Measurements from ENCODE around the gene ZNF813. TPM values are rescaled to one million over a fixed set of nuclear protein-coding genes. Genes with fewer than 3 reads are reported as not detected.

ZNF813 gene
- total and polyA plus RNA-seq, 9 of the 15 experiments (the other 6 are each of a cell fraction or from before 2014, with no cell fraction given) = 1.3 to 8.0 (median 5.3) TPM

DNA sequence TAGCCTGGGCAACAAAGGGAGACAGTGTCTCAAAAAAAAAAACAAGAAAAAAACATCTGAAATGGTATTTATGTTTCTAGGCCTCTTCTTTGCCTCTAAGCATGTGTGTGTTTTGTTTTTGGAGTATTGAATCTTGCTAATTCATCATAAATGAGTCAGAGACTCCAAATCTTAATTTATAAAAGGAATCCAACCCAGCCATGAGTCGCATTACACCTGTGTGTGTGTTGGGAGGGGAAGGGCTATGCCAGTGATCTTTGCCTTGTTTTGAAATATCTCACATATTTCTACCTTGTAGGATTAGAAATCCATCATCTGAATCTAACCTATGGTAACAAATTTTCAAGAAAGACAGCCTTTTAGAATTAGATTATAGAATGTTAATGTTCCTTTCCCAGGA lies 74.4 kb downstream of the ZNF813 start (continued):
- TF ChIP-seq FOXP1 (CRISPR knock-in tag; IDR thresholded peaks at IDR 0.05) (no peak), NFE2L1 (tag; IDR thresholded peaks at IDR 0.05; ENCODE audit: borderline replicate concordance, low read depth) (no peak), TAF15 (IDR thresholded peaks at IDR 0.05; ENCODE audit: low read depth, low read length) (no peak), CREM (IDR thresholded peaks at IDR 0.05; ENCODE audit: low read depth) (no peak), HIVEP1 (CRISPR knock-in tag; IDR thresholded peaks at IDR 0.05) (no peak), IRF2 (CRISPR knock-in tag; IDR thresholded peaks at IDR 0.05) (no peak), CREBBP (IDR thresholded peaks at IDR 0.05; ENCODE audit: low read depth, low read length) (no peak), ZNF699 (CRISPR knock-in tag; IDR thresholded peaks at IDR 0.05; ENCODE audit: insufficient replicate concordance) (no peak), ZNF431 (CRISPR knock-in tag; IDR thresholded peaks at IDR 0.05) (no peak), MTF1 (CRISPR knock-in tag; IDR thresholded peaks at IDR 0.05; ENCODE audit: borderline replicate concordance) (no peak), PTBP1 (IDR thresholded peaks at IDR 0.05; ENCODE audit: low read depth, low read length) (no peak)

DNA sequence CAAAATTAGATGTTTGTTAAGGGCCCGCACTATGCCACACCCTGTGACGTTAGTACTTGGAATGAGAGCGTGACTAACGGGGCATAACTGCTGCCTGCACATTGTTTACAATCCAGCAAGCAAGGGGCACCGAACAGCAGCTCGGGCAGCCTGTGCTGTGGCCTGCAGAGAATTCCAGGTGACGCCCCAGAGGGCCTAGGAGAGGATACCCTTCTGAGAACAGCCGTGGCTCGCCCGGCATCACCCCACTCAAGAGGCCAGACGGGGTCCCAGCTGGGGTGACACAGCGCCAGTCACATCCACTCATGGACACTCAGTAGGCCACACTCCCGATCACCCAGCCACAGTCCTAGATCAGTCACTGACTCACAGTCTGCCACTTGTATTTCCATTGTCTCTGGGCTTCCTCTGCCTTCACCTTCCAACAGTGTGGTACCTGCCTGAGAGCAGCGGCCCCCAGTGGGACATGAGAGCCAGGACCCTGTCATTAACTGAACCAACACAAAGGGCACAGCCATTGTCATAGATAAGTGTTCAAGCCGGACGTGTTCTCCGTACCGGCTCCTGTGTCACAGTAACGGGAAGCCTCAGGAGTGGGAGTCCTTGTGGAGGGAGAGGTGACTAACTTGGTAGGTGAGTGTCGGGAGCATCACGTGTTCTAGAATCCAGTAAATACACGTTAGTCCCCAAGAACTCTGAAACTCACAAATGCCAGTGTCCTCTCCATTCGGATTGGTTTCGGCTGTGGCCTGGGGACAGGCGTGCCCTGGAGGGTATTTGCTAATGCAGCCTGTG lies 77.9 kb downstream of the ZNF813 start:
- ChIA-PET POLR2A (no interaction called here), CTCF (ENCODE audit: low intra/inter-chr PET ratio) (no interaction called here)
- H3K9me3 ChIP-seq (replicated peaks; ENCODE audit: control insufficient read depth, insufficient read depth, low read depth, low read length) = no peaks in the 10 kb centered on the region
- H3K36me3 ChIP-seq (ENCODE audit: control insufficient read depth, insufficient read depth, low read length) = no peaks in the 10 kb centered on the region
- no peak overlapping the region for H3K9ac ChIP-seq (ENCODE audit: insufficient read depth in 1 of 2, low read depth in 2 of 2, low read length in 2 of 2)
- no peak overlapping the region for H3K4me3 ChIP-seq
- no peak overlapping the region for H2AFZ ChIP-seq (ENCODE audit: low read depth, low read length)
- ATAC-seq (no peak), DNase-seq (ENCODE audit: extremely low read depth in 1 of 4, low spot score in 3 of 4) (no peak), FAIRE-seq (no peak)
- WGBS (ENCODE audit: insufficient coverage, low coverage, missing lambda C conversion rate) = 13% methylated on average over 25 of the region's 25 CpGs
- intact Hi-C loops (cut with micrococcal nuclease) = no loop called here
- no peaks in the 10 kb centered on the region for H3K9me1 ChIP-seq (ENCODE audit: control insufficient read depth, insufficient read depth, low read length)
- BruUV-seq (replicated peaks) = no TSS peak
- no peak overlapping the region for H3K4me2 ChIP-seq (ENCODE audit: insufficient read depth, low read length)
- in situ Hi-C loops (cut with MboI) = no loop called here
- no peak overlapping the region for H3K27ac ChIP-seq (ENCODE audit: extremely low read depth, low read depth, low read length)
- peaks cover 0 to 7% of the 10 kb centered on the region in 2 experiments; a peak in 2 of 5 replicates for H3K27me3 ChIP-seq (ENCODE audit: control insufficient read depth in 2 of 2, insufficient read depth in 2 of 2, low read length in 2 of 2)
- no peaks in the 10 kb centered on the region for H4K20me1 ChIP-seq (replicated peaks; ENCODE audit: control insufficient read depth, insufficient read depth, low read length)
- H3K79me2 ChIP-seq (ENCODE audit: control insufficient read depth, insufficient read depth, low read length) = no peaks in the 10 kb centered on the region
- H3K4me1 ChIP-seq (replicated peaks in 1 of 2; ENCODE audit: control insufficient read depth in 2 of 2, insufficient read depth in 2 of 2, low read length in 2 of 2) = no peaks in the 10 kb centered on the region
- TF ChIP-seq HMGN3 (IDR thresholded peaks at IDR 0.05; ENCODE audit: borderline replicate concordance, extremely low read depth, insufficient read length, low read depth, low read length) (no peak), JUN (IDR thresholded peaks at IDR 0.05; ENCODE audit: borderline replicate concordance, low read depth, low read length) (no peak), JUN (CRISPR knock-in tag; IDR thresholded peaks at IDR 0.05; ENCODE audit: borderline replicate concordance) (no peak), ZNF143 (CRISPR knock-in tag; IDR thresholded peaks at IDR 0.05) (no peak), ZNF583 (CRISPR knock-in tag; IDR thresholded peaks at IDR 0.05) (no peak), ZNF174 (CRISPR knock-in tag; IDR thresholded peaks at IDR 0.05) (no peak)
- TF ChIP-seq, protein P1, sequence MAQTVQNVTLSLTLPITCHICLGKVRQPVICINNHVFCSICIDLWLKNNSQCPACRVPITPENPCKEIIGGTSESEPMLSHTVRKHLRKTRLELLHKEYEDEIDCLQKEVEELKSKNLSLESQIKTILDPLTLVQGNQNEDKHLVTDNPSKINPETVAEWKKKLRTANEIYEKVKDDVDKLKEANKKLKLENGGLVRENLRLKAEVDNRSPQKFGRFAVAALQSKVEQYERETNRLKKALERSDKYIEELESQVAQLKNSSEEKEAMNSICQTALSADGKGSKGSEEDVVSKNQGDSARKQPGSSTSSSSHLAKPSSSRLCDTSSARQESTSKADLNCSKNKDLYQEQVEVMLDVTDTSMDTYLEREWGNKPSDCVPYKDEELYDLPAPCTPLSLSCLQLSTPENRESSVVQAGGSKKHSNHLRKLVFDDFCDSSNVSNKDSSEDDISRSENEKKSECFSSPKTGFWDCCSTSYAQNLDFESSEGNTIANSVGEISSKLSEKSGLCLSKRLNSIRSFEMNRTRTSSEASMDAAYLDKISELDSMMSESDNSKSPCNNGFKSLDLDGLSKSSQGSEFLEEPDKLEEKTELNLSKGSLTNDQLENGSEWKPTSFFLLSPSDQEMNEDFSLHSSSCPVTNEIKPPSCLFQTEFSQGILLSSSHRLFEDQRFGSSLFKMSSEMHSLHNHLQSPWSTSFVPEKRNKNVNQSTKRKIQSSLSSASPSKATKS (CRISPR knock-in tag; IDR thresholded peaks at IDR 0.05) = no peak
- TF ChIP-seq, protein P2, sequence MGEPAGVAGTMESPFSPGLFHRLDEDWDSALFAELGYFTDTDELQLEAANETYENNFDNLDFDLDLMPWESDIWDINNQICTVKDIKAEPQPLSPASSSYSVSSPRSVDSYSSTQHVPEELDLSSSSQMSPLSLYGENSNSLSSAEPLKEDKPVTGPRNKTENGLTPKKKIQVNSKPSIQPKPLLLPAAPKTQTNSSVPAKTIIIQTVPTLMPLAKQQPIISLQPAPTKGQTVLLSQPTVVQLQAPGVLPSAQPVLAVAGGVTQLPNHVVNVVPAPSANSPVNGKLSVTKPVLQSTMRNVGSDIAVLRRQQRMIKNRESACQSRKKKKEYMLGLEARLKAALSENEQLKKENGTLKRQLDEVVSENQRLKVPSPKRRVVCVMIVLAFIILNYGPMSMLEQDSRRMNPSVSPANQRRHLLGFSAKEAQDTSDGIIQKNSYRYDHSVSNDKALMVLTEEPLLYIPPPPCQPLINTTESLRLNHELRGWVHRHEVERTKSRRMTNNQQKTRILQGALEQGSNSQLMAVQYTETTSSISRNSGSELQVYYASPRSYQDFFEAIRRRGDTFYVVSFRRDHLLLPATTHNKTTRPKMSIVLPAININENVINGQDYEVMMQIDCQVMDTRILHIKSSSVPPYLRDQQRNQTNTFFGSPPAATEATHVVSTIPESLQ (CRISPR knock-in tag; IDR thresholded peaks at IDR 0.05) = no peak

Measured in K562 (cell line).